ENCODE data around the gene TLK1. TPM values are rescaled to one million over a fixed set of nuclear protein-coding genes. Genes with fewer than 3 reads are reported as not detected.

TLK1 gene
- total RNA-seq, 4 donors from 2014 or later, result 24.9 to 60.4 (median 38.3) TPM

DNA sequence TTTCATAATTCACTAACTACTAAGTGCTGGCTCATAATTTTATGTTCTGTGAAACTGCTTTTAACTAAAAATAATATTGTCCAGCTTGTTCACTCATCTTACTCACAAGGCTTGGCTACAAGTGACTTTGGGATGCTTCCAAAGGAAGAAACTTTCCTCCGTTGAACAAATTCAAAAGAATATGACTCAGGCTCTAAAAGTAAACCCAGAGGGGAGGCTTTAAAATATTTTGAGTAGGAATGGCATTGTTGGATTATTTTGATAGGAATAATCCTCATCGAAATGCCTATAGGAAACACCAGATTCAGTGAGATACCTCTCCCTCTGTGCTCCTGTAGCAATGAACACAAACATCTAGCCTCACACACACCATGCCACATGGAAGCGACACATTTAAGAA lies 25.2 kb upstream of the TLK1 start:
- no peaks in the 10 kb centered on the region for H3K27me3 ChIP-seq
- no peaks in the 10 kb centered on the region for H3K9me3 ChIP-seq
- WGBS, result 58% methylated on average over 3 of the region's 3 CpGs
- no peaks in the 10 kb centered on the region for H3K36me3 ChIP-seq
- H3K4me3 ChIP-seq, result no peak overlapping the region
- DNase-seq (ENCODE audit: low spot score in 2 of 2), result no peak
- no peak overlapping the region for H3K27ac ChIP-seq
- TF ChIP-seq POLR2A (IDR thresholded peaks at IDR 0.05) (no peak), CTCF (IDR thresholded peaks at IDR 0.05) (no peak), EP300 (IDR thresholded peaks at IDR 0.05) (no peak), POLR2AphosphoS5 (IDR thresholded peaks at IDR 0.05) (no peak)
- peaks cover 11% of the 10 kb centered on the region for H3K4me1 ChIP-seq

- no peak for DNase-seq (ENCODE audit: low spot score in 2 of 2)
- Histone ChIP-seq H3K9me3 (no peaks in the 10 kb centered on the region), H3K27ac (no peak overlapping the region), H3K36me3 (no peaks in the 10 kb centered on the region), H3K4me1 (peaks cover 11% of the 10 kb centered on the region), H3K4me3 (no peak overlapping the region), H3K27me3 (no peaks in the 10 kb centered on the region)
- TF ChIP-seq POLR2AphosphoS5 (IDR thresholded peaks at IDR 0.05), result no peak
- no peak for TF ChIP-seq POLR2A (IDR thresholded peaks at IDR 0.05)
- TF ChIP-seq CTCF (IDR thresholded peaks at IDR 0.05), result no peak
- no peak for TF ChIP-seq EP300 (IDR thresholded peaks at IDR 0.05)
- WGBS, result 80% methylated on average over 2 of the region's 2 CpGs
Measured at GRCh38 chr2:171185165-171185818, 24.6 kb upstream of the TLK1 start.

- Histone ChIP-seq H3K4me1 (peaks cover 11% of the 10 kb centered on the region), H3K27ac (no peak overlapping the region), H3K36me3 (no peaks in the 10 kb centered on the region), H3K9me3 (no peaks in the 10 kb centered on the region), H3K4me3 (no peak overlapping the region), H3K27me3 (no peaks in the 10 kb centered on the region)
- TF ChIP-seq POLR2A (IDR thresholded peaks at IDR 0.05) (no peak), EP300 (IDR thresholded peaks at IDR 0.05) (no peak), CTCF (IDR thresholded peaks at IDR 0.05) (no peak), POLR2AphosphoS5 (IDR thresholded peaks at IDR 0.05) (no peak)
- DNase-seq (ENCODE audit: low spot score in 2 of 2), result no peak
- 28% methylated on average over 9 of the region's 9 CpGs for WGBS
Measured at GRCh38 chr2:171181064-171182049, 20.7 kb upstream of the TLK1 start.

DNA sequence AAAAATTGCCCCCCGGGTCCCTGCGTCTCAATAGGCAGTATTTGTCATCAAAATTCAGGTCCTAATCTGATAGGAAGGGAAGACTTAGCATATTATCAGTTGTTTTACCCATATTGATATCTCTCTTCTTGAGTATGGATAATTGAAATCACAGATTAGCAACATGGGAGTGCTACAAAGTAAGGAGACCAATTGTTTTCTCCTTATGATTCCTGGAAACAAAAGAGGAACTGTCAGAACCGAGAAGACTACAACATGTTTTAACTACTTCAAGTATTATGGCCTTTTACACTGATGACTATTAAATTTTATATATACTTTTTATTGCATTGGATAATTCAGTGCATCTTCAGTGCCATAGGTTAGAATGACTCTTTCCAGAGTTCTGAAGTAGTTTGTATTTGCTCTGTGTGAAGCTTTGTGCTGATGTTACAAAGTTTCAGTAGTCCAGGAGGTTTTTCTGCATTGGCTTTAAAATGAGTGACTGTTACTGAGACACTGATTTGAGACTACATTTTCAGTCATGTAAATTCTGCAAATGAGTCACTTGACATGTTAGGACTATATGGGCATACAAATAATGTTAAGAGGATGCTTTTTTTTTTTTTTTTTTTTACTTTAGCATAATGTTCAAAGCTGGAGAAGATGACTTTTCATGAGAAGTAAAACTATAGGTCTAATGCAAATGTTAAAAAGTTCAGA lies 19.7 kb upstream of the TLK1 start:
- no peak for DNase-seq (ENCODE audit: low spot score in 2 of 2)
- Histone ChIP-seq H3K4me3 (no peak overlapping the region), H3K36me3 (no peaks in the 10 kb centered on the region), H3K4me1 (peaks cover 11% of the 10 kb centered on the region), H3K9me3 (no peaks in the 10 kb centered on the region), H3K27me3 (no peaks in the 10 kb centered on the region), H3K27ac (no peak overlapping the region)
- TF ChIP-seq EP300 (IDR thresholded peaks at IDR 0.05) (no peak), POLR2AphosphoS5 (IDR thresholded peaks at IDR 0.05) (no peak), POLR2A (IDR thresholded peaks at IDR 0.05) (no peak), CTCF (IDR thresholded peaks at IDR 0.05) (no peak)
- 77% methylated on average over 3 of the region's 3 CpGs for WGBS
